Activated CD8-positive, alpha-beta memory T cell treated with anti-CD3 and anti-CD28 coated beads, Interleukin-2, amount 50 U/mL, for 1 hour (primary cell): ENCODE results near the gene DERA.
"Not testable (repeated sequence)": the region's sequence is repeated elsewhere in the genome, so short reads cannot be mapped to it uniquely, and the experiment has no call there.

Experiments used
- DNase-seq: peaks from one replicate; pipeline ENCODE4 v3.0.0-alpha.2; 2020; ENCODE audit errors: extremely low read depth

DERA gene

DNA sequence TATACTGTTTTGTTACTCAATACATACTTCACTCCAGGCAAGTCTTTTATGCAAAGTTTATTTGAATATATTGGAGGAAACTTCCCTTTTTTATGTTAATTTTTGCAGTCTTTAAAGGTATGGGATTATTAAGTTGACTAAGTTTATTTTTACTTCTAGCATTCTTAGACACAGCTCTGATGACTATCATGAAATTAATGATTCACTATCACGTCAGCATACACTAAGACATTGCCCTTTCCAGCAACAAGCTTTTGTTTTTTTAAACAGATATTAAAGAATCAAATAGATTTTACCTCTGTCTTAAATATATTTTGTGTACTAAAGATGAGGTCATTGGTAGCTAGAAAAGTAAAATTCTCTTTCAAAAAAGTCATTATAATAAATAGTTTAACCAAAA lies 52.1 kb downstream of the DERA start:
- DNase-seq = no peak

DNA sequence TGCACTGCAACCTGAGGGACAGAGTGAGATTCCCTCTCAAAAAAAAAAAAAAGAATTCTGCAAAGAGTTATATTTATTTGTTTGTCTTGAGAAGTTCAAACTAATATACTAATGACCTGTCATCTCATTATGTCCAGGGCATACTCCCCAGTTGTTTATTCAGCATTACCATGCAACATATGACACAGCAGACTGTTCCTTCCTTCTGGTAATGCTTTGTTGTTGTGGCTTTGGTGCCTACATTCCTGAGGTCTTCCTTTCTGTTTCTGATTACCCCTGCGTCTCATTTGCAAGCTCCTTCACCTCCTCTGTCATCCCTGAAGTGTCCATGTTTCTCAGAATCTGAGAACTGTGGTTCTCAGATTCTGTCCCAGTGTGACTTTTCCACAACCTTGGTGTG lies 55.3 kb downstream of the DERA start:
- DNase-seq = no peak

DNA sequence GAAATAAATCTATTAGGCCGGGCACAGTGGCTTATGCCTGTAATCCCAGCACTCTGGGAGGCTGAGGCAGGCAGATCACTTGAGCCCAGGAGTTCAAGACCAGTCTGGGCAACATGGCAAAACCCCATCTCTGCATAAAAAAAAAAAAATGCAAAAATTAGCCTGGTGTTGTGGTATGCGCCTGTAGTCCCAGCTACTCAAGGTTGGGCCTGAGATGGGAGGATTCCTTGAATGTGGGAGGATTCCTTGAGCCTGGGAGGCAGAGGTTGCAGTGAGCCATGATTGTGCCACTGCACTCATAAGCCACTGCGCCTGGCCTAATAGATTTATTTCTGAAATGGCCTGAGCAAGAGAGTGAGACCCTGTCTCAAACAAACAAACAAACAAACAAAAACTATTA lies 55.9 kb downstream of the DERA start:
- DNase-seq = not testable (repeated sequence)

DNA sequence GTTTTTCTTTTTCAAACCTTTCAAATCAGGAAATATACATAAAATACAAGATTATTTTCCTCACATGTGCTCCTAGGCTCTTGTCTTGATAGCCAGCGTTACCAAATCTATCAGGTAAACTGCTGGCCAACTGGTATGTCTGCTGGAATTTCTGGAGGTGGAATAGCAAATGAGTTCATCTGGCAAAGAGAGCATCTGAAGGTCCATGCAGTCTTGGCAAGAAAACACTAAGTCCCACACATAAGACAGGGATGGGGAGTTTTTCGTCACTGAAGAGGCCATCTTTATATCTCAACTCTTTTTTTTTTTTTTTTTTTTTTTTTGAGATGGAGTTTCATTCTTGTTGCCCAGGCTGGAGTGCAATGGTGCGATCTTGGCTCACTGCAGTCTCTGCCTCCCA lies 60.1 kb downstream of the DERA start:
- no peak for DNase-seq

DNA sequence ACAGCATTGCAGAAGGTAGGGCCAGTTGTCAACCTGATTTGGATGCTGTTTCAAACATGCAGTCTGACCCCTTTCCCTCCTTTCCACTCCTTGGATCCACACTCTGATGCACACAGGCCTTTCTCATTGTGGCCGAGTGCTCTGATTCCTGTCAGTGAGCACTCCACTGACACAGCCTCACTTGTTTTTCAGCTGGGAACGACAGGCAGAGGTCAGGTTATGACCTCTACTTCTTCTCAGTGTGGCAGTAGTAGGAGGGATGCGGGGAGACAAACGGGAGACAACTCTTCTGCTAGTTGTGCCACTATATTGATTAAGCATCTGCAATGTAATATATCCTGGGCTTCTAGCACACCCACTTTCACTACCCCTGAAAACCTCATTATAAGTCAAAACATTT lies 61.8 kb downstream of the DERA start:
- no peak for DNase-seq

DNA sequence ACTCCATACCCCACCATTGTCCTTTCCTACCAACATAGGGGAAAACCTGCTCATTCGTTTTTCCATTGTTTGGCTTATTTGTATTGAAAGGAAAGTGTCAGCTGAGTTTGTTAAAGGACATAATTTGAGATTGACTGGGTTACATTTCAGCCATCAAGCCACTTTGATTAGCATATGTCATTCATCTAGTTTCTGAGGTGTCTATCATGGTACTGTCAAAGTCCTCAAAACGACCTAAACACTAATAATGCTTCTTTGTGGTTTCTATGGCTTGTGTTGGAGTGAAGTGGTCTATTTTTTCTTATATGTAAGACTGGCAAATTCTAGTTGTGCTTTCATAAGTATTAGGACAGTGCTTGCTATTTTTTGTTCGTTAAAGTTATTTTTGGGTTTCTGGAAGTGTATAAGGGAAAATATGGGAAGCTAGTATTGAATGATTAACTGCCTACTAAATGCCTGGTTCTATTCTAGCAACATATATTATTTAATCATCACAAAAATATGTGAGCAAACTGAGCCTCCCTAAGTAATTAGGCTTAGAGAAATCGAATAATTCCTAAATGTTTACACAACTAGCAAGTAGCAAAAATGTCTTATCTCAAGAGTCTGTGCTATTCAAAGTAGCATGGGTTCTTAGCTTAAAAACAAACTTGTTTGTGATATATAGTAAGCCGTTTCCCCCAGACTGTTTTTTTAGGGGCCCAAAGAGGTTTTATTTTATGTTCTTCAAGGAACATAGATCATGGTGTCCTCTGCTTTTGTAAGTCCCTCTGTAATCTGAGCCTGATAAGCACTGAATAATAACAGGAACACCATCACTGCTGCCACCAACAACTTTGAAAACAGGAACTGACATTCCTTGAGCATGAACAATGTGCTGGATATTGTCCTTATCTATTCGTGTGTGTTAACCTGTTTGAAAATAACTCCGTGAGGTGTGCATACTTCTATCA lies 67.1 kb downstream of the DERA start:
- DNase-seq = no peak

DNA sequence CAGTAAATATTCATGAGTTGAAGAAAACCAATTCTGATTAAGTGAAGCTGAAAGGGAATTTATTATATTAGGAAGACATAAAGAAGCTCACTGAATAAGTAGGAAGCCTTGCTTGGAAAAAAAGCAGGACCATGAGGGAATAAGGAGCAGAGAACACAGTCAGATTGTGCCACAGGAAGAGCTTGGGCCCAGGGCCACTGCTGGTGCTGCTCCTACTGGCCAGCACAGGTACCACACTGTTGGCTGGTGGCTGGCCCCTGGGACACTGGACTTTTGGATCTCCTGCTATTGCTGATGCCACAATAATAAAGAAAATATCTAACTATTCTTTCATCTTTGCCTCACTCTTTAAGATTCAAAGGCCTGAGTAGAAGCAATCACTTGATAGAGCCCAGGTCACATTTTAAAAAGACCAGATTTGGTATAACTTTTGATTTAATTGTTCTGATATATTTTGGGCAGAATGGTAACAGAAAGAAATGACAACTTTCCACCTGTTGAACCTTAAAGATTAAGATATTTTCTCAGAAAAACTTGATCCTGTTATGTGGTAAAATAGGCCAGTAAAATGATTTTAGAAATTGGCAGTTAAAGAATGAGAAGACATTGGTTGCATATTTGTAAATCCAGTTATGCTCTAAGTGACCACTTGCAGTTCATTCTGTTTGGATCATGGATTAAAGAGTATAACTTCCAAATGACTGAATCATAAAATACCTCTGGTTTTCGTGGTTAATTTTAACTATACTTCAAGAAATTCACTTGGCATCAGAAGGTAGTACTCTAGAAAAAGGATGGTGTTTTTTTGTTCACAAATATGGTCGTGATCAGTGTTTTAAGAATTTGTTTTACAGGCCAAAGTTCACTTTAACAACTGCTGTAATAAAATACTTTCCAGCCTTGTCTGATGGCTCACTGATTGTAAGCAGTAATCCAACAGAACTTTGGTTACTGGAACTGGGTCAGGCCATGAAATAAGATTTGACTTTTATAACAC lies 68.3 kb downstream of the DERA start:
- no peak for DNase-seq

DNA sequence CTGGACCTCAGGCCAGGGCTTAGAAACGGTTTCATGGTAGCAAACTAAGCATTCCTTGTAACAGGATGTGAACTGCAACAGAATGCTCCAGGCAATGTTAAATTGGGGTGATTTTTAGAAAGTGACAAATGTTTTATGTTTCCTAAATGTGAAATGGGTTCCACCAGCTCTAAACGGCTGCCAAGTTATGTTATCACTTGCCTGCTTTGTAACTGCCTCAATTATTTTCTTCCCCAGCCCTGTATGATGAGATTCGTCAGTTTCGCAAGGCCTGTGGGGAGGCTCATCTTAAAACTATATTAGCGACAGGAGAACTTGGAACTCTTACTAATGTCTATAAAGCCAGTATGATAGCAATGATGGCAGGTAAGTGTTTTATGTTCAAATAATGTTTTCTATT lies 70.9 kb downstream of the DERA start:
- no peak for DNase-seq

DNA sequence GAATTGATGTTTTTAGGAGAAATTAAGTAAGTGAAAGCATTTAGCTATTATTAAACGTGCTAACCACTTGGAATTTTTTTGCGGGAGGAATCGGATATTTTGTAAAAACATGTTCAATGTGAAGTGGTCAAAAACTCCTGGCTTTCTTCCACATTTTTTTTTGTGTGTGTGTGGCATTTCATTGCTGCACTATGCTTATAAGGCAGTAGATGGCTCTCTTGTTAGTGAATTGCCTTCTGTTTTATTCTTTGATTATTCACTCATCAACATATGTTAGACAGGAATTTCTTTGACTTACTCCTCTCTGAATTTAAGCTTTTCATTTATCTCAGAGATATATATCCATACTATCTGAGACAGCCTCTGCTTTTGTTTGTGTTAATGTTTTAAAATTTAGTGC lies 71.3 kb downstream of the DERA start:
- DNase-seq = no peak

DNA sequence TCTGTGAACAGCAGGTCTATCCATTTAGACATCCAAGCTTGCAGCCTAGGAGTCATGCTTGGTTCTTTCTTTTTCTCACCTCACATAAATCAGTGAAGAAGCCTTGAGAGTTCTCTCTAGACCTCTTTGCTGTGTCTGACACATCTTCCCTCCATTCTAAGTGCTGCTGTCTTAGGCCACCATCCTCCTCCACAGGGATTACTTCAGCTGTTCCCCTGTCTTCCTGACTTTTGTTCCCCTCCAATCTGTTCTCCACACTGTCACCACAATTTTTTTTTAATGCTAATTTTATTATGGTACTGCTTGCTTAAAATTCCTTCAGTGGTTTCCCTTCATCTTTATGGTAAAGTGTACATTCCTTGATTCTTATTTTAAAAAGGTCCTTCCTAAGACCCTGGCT lies 71.8 kb downstream of the DERA start:
- no peak for DNase-seq

DNA sequence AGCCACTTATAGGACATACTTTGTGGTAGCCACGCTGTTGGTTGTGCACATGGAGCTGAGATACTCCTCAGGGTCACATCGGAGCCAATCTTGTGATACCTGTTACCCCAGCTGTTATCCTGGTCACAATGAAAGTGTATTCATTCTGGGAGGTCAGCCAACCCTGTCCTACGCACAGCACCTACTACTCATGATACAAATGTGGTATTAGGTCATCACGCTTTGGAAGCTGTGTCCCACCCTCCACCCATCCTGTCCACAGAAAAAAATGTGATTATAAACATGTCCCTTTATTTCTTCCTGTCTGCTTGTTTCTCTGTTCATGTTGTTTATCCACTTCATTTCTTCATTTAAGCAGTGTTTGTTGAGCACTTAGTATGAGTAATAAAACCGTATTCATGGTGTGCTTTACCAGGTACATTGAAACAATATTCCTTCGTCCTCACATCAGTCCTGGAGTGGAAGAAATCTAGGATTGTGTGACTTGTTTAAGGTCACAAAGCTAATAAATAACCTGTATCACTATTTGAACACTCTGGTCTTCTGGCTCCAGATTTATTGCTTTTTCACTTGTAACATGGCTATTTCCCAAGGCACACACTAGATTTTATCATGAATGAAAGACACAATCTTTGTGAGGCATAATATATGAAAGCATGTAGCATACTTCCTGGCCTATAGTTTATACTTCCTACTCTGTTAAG lies 73.1 kb downstream of the DERA start:
- no peak for DNase-seq

DNA sequence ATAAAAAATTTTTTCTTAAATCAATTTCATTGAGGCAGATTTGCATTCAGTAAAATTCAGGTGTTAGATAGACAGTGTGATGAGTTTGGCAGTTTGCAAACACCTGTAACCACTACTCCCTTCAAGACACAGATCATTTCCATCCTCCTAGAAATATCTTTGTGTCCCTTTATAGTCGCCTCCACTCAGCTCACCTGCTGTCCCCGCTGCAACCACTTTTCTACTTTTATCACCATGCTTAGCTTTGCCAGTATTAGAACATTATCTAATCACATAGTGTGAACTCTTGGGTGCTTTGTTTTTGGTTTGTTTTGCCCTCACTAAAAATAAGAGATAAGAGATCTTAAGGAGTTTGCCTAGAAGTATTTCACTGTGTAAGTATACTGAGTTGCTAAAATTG lies 73.8 kb downstream of the DERA start:
- DNase-seq = no peak

DNA sequence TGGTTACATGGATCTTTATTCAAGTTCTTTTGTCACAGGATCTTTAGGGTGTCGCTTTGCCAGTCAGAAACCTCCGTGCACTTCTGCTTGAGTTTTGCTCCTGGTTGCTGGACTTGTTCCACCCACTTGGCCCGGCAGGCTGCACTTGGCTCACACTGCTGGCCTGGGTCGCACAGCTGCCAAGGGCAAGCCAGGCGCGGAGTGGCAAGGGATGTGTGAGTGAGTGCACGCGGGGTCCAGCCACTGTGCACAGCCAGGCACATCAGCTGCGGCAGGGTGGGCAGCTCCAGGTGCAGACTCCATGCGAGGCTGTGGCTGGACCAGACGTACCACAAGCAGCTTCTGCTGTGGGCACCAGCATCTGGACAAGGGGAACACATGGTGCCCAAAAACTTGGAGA lies 76.6 kb downstream of the DERA start:
- no peak for DNase-seq

DNA sequence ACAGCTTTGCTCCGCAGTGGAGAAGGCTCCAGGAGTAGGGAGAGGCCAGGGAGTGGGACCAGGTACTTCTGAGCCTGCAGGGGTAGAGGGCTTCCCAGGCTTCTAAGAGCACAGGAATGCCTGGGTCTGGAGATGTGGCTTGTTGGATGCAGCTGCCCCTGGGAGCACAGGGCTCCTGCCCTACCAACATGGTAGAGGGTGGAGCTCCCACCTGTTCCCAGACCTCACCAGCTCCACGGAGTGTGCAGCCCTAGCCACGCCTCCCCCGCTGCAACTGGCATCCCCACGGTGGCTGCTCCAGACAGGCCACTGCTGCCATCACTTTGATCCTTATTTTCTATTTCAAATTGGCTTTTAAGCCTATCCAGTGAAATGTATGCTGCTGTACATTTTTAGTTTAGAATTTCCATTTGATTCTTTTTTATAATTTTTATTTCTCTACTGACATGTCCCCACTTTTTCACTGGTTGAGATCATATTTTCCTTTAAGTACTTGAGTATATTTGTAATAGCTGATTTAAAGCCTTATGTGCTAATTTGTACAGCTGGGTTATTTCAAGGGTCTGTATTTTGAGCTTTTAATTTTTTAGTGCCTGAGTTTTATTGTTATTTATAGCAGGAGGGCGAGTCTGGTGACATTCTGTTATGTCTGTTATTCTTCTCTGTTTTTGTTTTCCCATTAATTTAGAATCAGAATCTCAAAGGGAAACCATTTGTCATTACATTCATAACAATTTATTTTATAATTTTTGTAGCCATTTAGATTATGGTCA lies 78.0 kb downstream of the DERA start:
- DNase-seq = no peak

DNA sequence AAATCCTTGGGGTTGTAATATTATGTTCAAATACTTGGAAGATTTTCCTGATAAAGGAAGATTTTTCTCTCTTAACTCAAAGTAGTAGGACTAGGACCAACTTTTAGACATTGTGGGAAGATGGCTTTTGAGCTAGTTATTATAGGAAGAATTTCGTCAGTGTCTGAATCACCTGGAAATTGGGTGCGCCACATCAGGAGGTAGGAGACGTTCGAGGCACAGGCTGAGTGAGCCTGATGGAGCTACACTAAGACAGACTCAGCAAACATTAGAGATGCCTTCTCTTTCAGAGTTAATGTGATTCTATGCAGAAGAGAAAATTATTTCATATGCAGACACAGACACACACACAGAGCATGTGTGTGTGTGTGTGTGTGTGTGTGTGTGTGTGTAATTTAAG lies 84.7 kb downstream of the DERA start:
- no peak for DNase-seq

DNA sequence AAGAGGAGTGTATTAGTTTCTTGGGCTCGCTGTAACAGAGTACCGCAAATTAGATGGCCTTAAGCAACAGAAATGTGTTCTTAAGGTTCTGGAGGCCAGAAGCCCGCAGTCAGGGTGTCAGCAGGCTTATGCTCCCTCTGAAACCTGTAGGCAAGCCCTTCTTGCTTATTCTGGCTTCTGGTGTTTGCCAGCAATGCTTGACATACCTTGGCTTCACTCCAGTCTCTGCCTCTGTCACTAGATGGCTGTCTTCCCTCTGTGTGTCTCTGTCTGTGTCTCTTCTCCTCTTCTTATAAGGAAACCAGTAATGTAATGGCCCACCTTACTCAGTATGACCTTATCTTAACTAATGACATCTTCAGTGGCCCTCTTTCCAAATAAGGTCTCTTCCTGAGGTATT lies 85.1 kb downstream of the DERA start:
- DNase-seq = no peak

DNA sequence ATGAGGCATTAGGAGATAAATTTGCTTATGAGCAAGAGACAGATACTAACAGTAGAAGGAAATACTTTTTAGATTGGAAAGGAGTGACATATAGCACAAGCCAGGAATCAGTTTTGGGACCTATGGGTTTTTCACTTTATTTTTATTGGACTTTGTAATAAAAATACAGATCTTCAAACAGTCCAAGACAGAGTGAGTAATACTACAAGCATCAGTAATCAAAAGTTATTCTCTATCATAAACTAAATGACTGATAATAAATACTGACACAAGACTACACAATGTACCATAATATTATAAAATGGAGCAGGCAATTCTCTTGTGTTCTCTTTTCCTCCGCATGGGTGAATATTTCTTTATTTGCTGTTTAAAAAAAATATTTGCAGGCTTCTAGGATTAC lies 85.8 kb downstream of the DERA start:
- no peak for DNase-seq

DNA sequence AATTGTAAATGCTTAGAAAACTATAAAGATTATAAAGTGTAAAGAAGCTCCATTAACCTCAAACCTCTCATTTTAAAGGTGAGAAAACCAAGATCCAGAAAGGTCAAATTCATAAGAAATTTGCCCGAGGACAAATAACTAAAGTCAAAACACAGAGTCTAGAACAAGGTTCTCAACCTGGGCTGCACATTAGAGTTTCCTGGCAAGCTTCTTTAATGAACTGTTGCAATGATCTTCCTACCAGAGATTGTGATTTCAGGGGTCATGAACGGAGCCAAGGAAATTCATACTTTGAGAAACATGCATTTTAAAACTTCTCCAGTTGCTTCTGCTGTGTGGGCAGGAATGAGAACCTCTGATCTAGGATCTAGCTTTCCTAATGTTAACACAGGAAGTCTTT lies 86.8 kb downstream of the DERA start:
- DNase-seq = no peak

DNA sequence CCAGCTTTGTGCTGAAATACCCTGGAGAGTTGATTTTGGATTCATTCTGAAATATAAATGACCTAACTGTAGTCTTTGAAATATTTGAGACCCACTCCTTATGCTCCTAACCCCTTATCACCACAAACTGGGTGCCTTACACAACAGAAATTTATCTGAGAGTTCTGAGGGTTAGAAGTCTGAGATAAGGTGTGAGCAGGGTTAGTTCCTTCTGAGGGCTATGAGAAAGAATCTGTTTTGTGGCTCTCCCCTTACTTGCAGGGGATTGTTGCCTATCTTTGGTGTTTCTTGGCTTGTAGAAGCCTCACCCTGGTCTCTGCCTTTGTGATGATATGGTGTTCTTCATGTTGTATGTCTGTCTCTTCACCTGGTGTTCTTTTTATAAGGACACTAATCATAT lies 91.7 kb downstream of the DERA start:
- no peak for DNase-seq

DNA sequence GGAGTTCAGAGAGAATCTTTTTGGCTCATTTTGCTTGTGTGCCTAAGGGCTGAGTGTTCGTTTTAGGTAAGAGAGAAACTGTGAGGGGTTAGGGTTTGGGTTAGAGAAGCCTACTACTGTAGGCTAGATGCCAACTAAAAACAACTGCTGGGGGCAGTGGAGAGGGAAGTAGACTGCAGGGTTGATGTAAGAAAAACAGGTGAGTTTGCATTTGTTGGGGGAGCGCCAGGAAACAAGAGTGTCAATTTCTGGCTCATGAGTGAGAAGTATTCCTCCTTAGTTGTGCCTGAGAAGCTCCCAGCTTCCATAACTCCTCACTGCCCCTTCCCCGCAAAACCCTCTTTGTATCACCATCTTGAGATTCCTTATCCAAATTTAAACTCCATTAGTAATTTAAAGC lies 92.3 kb downstream of the DERA start:
- DNase-seq = no peak

DNA sequence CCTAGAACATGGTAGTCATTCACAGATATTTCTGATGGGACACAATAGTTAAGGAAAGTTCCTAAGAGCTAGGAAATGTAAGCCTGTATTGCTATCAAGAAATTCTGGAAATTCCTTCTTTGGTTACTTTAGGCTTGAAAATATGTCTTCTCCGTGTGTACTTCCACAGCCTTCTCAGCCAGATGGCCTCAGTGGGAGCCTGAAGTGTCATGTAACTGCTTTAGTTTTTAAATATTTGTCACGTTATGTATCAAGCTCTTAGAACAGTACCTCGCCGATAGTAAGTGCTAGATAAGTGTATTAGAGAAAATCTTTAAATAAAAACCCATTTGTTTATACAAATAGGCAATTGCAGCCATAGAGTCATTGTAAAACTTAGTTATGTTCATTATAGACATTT lies 95.6 kb downstream of the DERA start:
- no peak for DNase-seq
